ENCODE data around the gene TIMP4. TPM values are rescaled to one million over a fixed set of nuclear protein-coding genes. Genes with fewer than 3 reads are reported as not detected.
A peak's percentile ranks its signal among the peaks of the same experiment; 100 is the strongest.

The TIMP4 gene
- total and polyA plus RNA-seq, 4 donors: 0.36 to 1.7 (median 0.76) TPM

GRCh38 chr3:12195231-12195630 is 36.5 kb upstream of the TIMP4 start (continued):
- TF ChIP-seq ATF3 (IDR thresholded peaks at IDR 0.05) (no peak), HNF4G (IDR thresholded peaks at IDR 0.05) (no peak)

- Histone ChIP-seq H3K27me3 (ENCODE audit: control insufficient read depth in 4 of 4, insufficient read depth in 4 of 4, low read length in 3 of 4) (no peaks in the 10 kb centered on the region), H3K4me1 (ENCODE audit: control insufficient read depth in 4 of 4, insufficient read depth in 4 of 4, low read length in 3 of 4) (peaks cover 0 to 2% (median 0%) of the 10 kb centered on the region in 4 donors), H3K36me3 (ENCODE audit: control insufficient read depth in 4 of 4, insufficient read depth in 3 of 4, low read depth in 1 of 4, low read length in 3 of 4) (no peaks in the 10 kb centered on the region), H3K27ac (ENCODE audit: low read depth in 1 of 2, low read length in 2 of 2) (no peak overlapping the region), H3K4me3 (ENCODE audit: low read depth in 1 of 3, low read length in 3 of 3) (no peak overlapping the region), H3K9ac (ENCODE audit: low read depth in 1 of 2, low read length in 2 of 2) (no peak overlapping the region), H3K9me3 (ENCODE audit: control insufficient read depth in 4 of 4, low read length in 3 of 4) (no peaks in the 10 kb centered on the region)
- TF ChIP-seq RXRA (IDR thresholded peaks at IDR 0.05) (no peak), HNF4A (conservative IDR thresholded peaks at IDR 0.05) (no peak), FOXA2 (IDR thresholded peaks at IDR 0.05) (no peak), EGR1 (IDR thresholded peaks at IDR 0.05; ENCODE audit: low read depth in 2 of 2) (no peak), ATF3 (IDR thresholded peaks at IDR 0.05) (no peak)
- no peak for DNase-seq (ENCODE audit: low spot score)
- WGBS: 78% methylated on average over 3 of the region's 3 CpGs
Observed at GRCh38 chr3:12194669-12195161, 36.0 kb upstream of the TIMP4 start.

GRCh38 chr3:12194209-12194608 is 35.5 kb upstream of the TIMP4 start:
- Histone ChIP-seq H3K36me3 (ENCODE audit: control insufficient read depth in 4 of 4, insufficient read depth in 3 of 4, low read depth in 1 of 4, low read length in 3 of 4) (no peaks in the 10 kb centered on the region), H3K9ac (ENCODE audit: low read depth in 1 of 2, low read length in 2 of 2) (no peak overlapping the region), H3K27ac (ENCODE audit: low read depth in 1 of 2, low read length in 2 of 2) (no peak overlapping the region), H3K4me1 (ENCODE audit: control insufficient read depth in 4 of 4, insufficient read depth in 4 of 4, low read length in 3 of 4) (peaks cover 0 to 5% (median 0%) of the 10 kb centered on the region in 4 donors), H3K27me3 (ENCODE audit: control insufficient read depth in 4 of 4, insufficient read depth in 4 of 4, low read length in 3 of 4) (no peaks in the 10 kb centered on the region), H3K4me3 (ENCODE audit: low read depth in 1 of 3, low read length in 3 of 3) (no peak overlapping the region), H3K9me3 (ENCODE audit: control insufficient read depth in 4 of 4, low read length in 3 of 4) (no peaks in the 10 kb centered on the region)
- 60% methylated on average over 3 of the region's 3 CpGs for whole genome bisulfite sequencing
- TF ChIP-seq GABPA (IDR thresholded peaks at IDR 0.05 in 1 of 2, conservative IDR thresholded peaks at IDR 0.05 in 1 of 2) (no peak), HNF4A (conservative IDR thresholded peaks at IDR 0.05) (no peak), RAD21 (IDR thresholded peaks at IDR 0.05) (peak in 1 of 2 donors; percentile 9), ATF3 (IDR thresholded peaks at IDR 0.05) (no peak), EGR1 (IDR thresholded peaks at IDR 0.05; ENCODE audit: low read depth in 2 of 2) (peak in 1 of 2 donors; percentile 25), ZBTB33 (IDR thresholded peaks at IDR 0.05) (no peak), REST (IDR thresholded peaks at IDR 0.05) (no peak), JUND (IDR thresholded peaks at IDR 0.05) (peak; percentile 52 to 83), HNF4G (IDR thresholded peaks at IDR 0.05) (no peak), RXRA (IDR thresholded peaks at IDR 0.05) (peak in 1 of 2 donors; percentile 18), FOXA1 (IDR thresholded peaks at IDR 0.05) (no peak), MAX (IDR thresholded peaks at IDR 0.05) (no peak), NR2F2 (IDR thresholded peaks at IDR 0.05) (no peak), FOXA2 (IDR thresholded peaks at IDR 0.05) (peak; percentile 26), SP1 (IDR thresholded peaks at IDR 0.05) (no peak), YY1 (IDR thresholded peaks at IDR 0.05) (peak; percentile 67), CTCF (IDR thresholded peaks at IDR 0.05; ENCODE audit: low read depth, low read length, missing input control) (no peak)
- no peak for DNase-seq (ENCODE audit: low spot score)

Measured in liver (tissue), 9 donors.